Measurements from ENCODE around the gene DIP2C. TPM values are rescaled to one million over a fixed set of nuclear protein-coding genes. Genes with fewer than 3 reads are reported as not detected.

Gene DIP2C
- total and polyA plus RNA-seq, 2 donors from 2014 or later, result 6.2 to 22.6 TPM

- intact Hi-C loops (cut with DNase I), result no loop called here
- TF ChIP-seq CTCF (IDR thresholded peaks at IDR 0.05; ENCODE audit: borderline replicate concordance, extremely low read depth, insufficient read depth), result no peak
- FAIRE-seq (no peak), DNase-seq (no peak)
- H3K9ac ChIP-seq (ENCODE audit: low read length in 3 of 3), result no peak overlapping the region
- no peaks in the 10 kb centered on the region for H3K27me3 ChIP-seq (ENCODE audit: control insufficient read depth, insufficient read depth, low read length)
- H3K27ac ChIP-seq (ENCODE audit: low read depth in 2 of 2, low read length in 2 of 2), result no peak overlapping the region
- peaks cover 2 to 9% (median 6%) of the 10 kb centered on the region in 3 donors for H3K4me1 ChIP-seq (ENCODE audit: control insufficient read depth in 2 of 3, insufficient read depth in 2 of 3, low read depth in 1 of 3, low read length in 3 of 3)
- H3K9me3 ChIP-seq (ENCODE audit: control insufficient read depth in 2 of 3, insufficient read depth in 1 of 3, low read length in 3 of 3), result peaks cover 0 to 8% (median 0%) of the 10 kb centered on the region in 3 donors
- H3K4me3 ChIP-seq (ENCODE audit: low read length in 3 of 3), result no peak overlapping the region
- H3K36me3 ChIP-seq (ENCODE audit: control insufficient read depth in 2 of 3, insufficient read depth in 3 of 3, low read length in 3 of 3), result no peaks in the 10 kb centered on the region
These were observed 120.6 kb downstream of the DIP2C start for GRCh38 chr10:568848-569247.

- Histone ChIP-seq H3K9me3 (ENCODE audit: control insufficient read depth in 2 of 3, insufficient read depth in 1 of 3, low read length in 3 of 3) (peaks cover 0 to 11% (median 0%) of the 10 kb centered on the region in 3 donors), H3K9ac (ENCODE audit: low read length in 3 of 3) (no peak overlapping the region), H3K4me3 (ENCODE audit: low read length in 3 of 3) (no peak overlapping the region), H3K27ac (ENCODE audit: low read depth in 2 of 2, low read length in 2 of 2) (no peak overlapping the region), H3K27me3 (ENCODE audit: control insufficient read depth, insufficient read depth, low read length) (no peaks in the 10 kb centered on the region), H3K4me1 (ENCODE audit: control insufficient read depth in 2 of 3, insufficient read depth in 2 of 3, low read depth in 1 of 3, low read length in 3 of 3) (peaks cover under 1 to 11% (median 10%) of the 10 kb centered on the region in 3 donors), H3K36me3 (ENCODE audit: control insufficient read depth in 2 of 3, insufficient read depth in 3 of 3, low read length in 3 of 3) (no peaks in the 10 kb centered on the region)
- no peak for TF ChIP-seq CTCF (IDR thresholded peaks at IDR 0.05; ENCODE audit: borderline replicate concordance, extremely low read depth, insufficient read depth)
- DNase-seq (no peak), FAIRE-seq (no peak)
- intact Hi-C loops (cut with DNase I), result no loop called here
These were observed 121.6 kb downstream of the DIP2C start for GRCh38 chr10:567869-568268.

GRCh38 chr10:566241-566885, 123.1 kb downstream of the DIP2C start:
- Histone ChIP-seq H3K4me3 (ENCODE audit: low read length in 3 of 3) (no peak overlapping the region), H3K4me1 (ENCODE audit: control insufficient read depth in 2 of 3, insufficient read depth in 2 of 3, low read depth in 1 of 3, low read length in 3 of 3) (peaks cover 0 to 17% (median 17%) of the 10 kb centered on the region in 3 donors), H3K9ac (ENCODE audit: low read length in 3 of 3) (no peak overlapping the region), H3K9me3 (ENCODE audit: control insufficient read depth in 2 of 3, insufficient read depth in 1 of 3, low read length in 3 of 3) (peaks cover 0 to 11% (median 0%) of the 10 kb centered on the region in 3 donors), H3K27me3 (ENCODE audit: control insufficient read depth, insufficient read depth, low read length) (no peaks in the 10 kb centered on the region), H3K36me3 (ENCODE audit: control insufficient read depth in 2 of 3, insufficient read depth in 3 of 3, low read length in 3 of 3) (no peaks in the 10 kb centered on the region), H3K27ac (ENCODE audit: low read depth in 2 of 2, low read length in 2 of 2) (no peak overlapping the region)
- no peak for FAIRE-seq
- TF ChIP-seq CTCF (IDR thresholded peaks at IDR 0.05; ENCODE audit: borderline replicate concordance, extremely low read depth, insufficient read depth), result no peak
- intact Hi-C loops (cut with DNase I), result no loop called here
- DNase-seq, result no peak

All from kidney (tissue), 14 donors.